GM21390 (cell line): Measurements from ENCODE around the gene AXIN1.
"Not testable (repeated sequence)": the region's sequence is repeated elsewhere in the genome, so short reads cannot be mapped to it uniquely, and the experiment has no call there.

Experiments used
- ATAC-seq: cut with Tn5 transposase; IDR thresholded peaks from one replicate; pipeline ENCODE4 v1.9.1; 2021; ENCODE audit not compliant: unreplicated experiment

Gene AXIN1

DNA sequence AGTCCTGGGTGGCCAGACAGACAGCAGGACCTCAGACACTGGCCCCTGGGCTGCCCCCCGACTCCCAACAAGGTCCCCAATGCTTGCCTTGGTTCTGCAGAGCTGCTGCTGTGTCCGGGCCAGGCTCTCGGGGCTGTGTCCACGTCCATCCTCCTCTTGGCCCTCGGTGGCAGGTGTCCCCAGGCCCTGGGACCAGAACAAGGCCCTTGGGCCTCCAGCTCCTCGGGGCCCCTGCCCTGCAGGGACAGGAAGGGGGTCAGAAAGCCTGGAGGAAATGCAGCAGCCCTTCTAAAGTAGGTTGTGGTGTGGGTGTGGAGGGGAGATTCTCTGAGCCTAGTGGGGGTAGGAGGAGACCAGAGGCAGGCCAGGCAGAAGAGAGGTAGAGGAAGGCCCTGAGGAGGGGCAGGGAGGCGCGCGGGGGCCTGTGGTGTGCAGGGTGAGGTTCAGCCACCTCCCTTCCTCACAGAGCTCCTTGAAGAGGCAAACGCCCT lies 2.5 kb upstream of the AXIN1 start:
- no peak for ATAC-seq

DNA sequence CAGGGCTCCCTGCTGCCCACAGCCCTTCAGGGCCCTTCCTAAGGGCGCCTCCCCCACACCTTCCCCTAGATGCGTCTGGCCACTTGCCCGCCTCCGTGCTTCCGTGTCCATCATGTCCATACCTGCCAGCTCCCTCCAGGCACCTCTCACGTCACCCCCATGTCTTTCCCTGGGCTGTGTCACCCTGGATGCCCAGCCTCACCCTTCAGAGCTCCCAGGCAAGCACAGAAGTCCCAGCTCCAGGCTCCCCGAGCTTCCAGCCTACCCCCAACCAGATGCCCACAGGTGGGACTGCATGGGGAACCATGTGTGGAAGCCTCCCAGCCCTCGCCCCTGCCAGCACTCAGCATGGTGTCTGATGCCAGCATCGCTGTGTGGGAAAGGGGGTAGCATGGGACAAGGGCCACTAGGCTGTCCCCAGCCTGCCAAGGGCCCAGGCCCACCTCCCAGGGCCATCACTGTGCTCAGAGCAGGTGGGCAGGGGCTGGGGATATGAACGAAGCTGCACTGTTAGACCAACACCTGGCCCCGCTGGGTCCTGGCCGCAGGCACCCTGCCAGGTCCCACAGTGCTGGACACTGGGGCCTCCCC lies 1.9 kb upstream of the AXIN1 start:
- ATAC-seq, result no peak

DNA sequence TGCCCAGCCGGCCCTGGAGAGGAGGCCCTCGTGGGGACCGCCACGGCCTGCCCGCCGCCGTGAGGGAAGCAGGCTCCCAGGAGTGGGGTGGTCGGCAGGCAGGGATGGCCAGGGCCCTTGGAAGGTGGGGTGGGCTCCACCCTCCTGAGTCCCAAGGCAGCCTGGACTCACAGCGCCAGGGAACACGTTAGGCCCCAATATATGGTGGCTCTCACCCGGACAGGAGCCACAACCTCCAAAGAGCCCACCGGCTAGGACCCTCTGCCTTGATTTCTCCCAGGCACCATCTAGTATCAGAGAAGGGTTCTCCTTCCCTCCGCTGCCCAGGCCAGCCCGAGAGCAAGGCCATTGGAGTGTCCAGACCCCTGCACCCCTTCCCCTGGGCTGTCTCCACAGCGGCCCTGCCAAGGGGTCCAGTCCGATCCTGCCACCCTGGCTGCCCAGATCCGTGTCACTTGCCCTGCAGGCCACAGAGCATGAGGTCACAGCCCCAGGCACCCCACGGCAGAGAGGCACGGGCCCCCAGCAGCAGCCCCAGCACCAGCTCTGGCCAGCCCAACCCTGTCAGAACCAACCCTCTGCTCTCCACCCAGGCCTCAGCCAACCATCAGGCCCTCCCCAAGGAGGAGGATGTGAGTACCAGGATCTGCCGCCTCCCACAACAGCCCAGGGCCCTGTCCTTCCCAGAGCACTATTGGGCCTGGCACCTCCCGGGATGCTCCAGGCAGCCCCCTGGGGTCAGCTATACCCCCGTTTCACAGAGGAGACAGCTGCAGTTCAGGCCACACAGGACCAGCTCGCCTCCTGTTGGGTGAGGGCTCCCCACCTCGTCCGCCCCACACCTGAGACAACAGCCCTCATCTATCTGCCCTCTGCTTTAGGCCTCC lies 1.1 kb upstream of the AXIN1 start:
- ATAC-seq, result no peak

DNA sequence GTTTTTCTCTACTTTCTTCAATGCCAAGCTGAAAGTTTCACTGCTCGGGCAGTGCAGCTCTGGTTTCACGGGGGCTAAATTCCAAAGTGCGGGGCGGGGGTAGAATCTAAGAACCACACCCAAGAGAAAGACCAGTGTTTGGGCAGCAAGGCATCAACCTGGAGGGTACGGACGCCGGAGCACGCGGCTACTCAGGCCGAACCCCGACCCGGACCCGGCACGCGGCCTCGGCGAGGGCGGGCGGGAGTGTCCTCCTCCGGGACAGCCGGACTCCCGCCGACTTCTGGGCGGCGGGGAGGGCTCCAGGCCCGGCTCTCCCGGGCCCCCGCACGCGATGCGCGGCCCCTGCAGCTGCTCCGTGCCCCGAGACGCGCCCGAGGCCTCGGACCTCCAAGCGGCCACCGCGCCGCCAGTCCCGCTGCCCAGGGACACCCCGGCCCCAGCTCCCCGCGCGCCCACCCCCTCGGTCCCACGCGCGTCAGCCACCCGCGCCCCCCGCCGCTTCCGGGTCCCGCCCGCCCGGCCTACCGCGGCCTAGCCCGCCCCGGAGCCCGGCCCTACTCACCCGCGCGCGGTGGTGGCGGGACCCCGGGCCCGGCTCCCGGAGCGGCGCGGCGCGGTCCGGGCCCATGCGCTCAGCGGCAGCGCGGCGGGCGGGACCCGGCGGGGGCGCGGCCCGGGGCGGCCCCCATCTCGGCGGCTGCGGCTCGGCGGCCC lies 561 bp downstream of the AXIN1 start:
- peak; percentile 23 for ATAC-seq

DNA sequence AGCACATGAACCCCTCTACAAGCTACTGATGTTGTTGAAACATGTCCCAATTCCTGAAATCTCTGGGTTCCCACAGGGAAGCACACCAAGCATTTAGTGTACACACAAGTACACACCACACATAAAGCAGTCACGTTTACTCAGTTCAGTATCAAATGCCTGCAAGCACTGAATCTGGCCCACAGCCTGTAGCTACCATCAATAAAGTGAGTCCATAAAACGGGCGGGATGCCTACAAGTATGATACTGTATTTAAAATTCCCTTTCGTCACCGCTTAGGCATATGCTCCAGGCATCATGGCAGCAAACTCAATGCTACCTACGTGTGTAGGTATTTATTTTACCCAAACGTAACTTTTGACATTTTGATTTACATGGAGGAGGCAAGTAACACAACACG lies 2.3 kb downstream of the AXIN1 start:
- no peak for ATAC-seq

DNA sequence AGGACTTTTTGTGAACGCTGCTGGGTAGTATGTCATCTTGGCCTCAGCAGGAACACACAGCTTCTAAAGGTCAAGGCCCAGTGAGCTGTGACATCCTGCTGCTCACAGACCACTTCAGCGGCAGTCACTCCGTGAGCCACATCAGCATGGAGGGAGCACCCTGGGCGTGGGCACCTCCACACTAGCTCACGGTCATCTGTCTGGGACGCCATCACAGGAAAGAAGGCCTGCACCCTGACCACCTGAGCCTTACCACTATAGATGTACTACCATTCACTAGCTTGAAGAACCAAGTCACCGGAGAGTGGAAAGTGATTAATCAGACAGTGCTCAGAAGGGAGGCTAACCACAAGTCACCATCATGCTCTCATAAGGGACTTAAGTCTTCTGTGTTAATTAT lies 3.3 kb downstream of the AXIN1 start:
- ATAC-seq, result no peak

DNA sequence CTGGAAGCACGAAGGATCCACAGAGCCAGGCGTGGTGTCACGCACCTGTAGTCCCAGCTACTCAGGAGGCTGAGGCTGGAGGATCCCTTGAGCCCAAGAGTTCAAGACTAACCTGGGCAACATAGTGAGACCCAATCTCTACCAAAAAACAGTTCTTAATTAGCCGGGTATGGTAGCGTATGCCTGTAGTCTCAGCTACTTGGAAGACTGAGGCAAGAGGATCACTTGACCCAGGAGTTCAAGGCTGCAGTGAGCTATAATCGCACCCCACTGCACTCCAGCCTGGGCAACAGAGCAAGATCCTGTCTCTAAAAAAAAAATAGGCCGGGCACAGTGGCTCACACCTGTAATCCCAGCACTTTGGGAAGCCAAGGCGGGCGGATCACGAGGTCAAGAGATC lies 4.0 kb downstream of the AXIN1 start:
- not testable (repeated sequence) for ATAC-seq

DNA sequence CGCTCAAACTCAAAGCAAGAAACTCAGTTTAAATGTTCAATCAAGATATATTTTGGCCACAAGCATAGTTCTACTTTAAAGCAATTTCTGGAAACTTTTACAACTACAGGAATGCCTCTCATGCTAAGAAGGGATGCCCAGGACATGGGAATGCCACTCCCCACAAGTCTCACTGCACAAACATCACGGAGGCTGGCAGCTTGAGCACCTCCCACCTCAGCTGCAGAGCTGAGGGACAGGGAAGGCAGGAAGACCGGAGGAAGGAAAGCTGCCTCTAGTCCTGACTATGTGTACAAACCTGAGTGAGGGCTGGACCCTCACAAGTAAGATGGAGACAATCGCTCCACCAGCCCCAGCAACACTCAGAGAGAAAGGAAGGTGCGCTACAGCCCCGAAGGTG lies 5.3 kb downstream of the AXIN1 start:
- no peak for ATAC-seq

DNA sequence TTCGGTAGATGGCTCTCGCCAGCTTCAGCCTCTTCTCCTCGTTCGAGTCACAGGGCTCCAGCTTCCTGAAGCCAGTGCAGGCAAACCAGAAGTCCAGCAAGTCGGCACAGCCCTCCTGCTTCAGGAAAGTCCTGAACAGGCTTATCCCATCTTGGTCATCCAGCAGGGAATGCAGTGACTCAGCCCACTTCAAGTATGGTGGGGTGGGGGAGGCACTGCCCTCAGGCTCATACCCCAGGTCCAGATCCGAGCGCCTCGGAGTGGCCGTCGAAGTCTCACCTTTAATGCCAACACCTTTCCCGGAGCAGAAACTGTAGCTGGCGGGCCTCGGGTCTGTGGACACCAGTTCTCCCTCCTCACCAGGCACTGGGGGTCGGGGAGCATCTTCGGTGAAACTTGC lies 5.9 kb downstream of the AXIN1 start:
- no peak for ATAC-seq

DNA sequence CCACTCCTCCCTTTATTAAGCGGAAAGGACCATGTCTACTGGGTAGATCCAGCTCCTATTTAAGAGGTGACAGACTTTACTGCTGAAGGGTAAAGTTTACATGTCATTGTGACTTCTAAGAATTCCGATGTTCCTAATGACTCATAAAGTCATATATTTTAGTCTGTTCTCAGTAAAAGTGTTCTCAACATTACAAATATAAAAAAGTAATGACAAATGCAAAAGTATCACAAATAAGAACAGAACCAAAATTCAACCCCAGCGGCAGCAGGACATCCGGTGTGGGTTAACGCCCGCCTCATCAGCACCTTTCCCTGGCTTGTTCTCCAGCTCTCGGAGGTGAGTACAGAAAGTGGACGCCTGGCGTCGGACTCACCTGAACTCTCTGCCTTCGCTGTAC lies 6.8 kb downstream of the AXIN1 start:
- ATAC-seq, result no peak

DNA sequence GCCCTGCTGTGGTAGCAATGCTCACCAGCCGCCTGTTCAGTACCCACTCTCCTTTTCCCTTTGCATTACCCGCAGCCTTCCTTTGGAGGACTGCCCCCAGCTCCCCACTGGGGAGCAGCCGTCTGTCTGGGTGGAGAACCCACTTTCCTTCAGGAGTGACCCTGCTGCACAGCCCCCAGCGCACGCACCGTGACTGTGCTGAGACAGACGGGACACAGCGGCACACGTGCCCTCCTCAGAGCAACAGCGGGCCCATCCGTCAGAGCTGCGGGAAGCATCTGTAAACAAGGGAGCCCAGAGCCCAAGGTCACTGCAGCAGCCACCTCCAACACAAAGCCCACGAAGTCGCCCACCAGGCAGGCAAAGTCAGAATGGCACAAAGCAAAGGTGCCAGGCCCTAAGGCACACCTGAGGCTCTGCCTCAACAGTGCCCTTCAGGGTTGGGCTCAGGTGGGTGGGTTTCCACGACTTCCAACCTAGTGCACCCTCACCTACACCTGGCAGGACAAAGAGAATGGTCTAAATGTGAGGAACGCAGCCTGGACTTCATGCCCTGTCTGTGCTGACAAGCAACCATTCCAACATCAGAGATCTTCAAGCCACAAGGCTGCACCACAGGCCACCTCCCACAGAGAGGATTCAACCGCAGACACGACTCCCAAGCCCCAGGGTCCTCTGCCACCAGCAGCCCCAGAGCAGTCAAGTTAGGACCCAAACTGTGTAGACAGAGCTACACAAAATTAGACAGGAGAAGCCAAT lies 9.9 kb downstream of the AXIN1 start:
- no peak for ATAC-seq

DNA sequence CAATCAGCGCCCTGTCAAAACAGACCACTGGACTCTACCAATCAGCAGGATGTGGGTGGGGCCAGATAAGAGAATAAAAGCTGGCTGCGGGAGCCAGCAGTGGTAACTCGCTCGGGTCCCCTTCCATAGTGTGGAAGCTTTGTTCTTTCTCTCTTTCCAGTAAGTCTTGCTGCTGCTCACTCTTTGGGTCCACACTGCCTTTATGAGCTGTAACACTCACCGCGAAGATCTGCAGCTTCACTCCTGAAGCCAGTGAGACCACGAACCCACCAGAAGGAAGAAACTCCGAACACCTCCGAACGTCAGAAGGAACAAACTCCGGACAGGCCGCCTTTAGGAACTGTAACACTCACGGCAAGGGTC lies 10.6 kb downstream of the AXIN1 start:
- not testable (repeated sequence) for ATAC-seq

DNA sequence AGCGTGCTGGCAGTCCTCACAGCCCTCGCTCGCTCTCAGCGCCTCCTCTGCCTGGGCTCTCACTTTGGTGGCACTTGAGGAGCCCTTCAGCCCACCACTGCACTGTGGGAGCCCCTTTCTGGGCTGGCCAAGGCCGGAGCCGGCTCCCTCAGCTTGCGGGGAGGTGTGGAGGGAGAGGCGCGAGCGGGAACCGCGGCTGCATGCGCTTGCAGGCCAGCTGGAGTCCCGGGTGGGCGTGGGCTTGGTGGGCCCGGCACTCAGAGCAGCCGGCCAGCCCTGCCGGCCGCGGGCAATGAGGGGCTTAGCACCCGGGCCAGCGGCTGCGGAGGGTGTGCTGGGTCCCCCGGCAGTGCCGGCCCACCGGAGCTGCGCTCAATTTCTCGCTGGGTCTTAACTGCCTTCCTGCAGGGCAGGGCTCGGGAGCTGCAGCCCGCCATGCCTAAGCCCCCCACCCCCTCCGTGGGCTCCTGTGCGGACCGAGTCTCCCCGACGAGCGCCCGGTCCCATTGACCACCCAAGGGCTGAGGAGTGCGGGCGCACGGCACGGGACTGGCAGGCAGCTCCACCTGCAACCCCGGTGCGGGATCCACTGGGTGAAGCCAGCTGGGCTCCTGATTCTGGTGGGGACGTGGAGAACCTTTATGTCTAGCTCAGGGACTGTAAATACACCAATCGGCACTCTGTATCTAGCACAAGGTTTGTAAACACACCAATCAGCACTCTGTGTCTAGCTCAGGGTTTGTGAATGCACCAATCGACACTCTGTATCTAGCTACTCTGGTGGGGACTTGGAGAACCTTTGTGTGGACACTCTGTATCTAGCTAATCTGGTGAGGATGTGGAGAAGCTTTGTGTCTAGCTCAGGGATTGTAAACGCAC lies 11.2 kb downstream of the AXIN1 start:
- not testable (repeated sequence) for ATAC-seq

DNA sequence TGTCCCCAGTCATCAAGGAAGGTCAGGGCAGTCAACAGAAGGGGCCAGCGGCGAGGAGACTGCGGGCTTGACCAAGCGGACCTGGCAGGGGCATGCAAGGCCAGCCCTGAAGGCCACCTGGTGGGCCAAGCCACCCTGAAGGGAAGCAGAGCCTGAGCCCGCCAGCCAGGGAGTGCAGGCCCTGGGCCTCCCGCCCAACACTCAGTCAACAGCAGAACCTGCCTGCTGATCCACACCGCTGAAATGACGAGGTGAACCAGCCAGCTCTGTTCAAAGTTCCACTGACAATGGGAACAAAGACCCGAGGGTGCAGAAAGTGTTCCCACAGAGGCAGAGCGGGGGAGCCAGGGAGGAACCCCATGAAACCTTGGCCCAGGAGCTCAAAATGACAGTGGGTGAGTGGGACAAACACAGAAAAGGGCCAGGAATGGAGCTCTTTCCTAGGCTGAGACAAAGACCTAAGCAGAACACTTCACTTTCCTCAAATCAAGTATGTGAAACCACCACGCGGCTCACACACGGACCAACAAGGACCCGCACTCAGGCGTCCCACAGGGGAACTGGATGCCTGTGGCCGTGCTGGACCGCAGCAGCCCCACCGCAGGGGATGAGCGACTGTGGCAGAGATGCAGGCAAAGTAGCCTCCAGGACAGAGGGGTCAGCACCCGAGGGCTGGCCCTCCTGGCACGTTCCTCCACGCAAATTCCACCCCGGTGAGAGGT lies 12.0 kb downstream of the AXIN1 start:
- no peak for ATAC-seq

DNA sequence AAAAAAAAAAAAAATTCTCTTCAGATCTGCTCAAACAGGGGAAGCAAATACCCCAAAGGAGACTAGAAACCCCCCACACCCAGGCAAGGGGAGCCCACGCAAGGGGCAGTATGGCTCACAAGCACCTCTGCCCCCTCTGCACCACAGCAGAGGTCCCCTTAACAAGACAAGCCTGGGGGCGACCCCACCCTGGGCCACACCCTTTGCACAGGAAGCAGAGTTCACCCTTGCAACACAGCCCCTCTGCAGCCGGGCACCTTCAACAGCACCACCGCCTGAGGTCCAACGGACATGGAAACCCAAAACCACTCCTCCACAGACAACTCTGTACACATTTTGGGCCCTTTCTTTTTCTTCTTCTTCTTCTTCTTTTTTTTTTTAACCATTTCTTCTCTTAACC lies 12.8 kb downstream of the AXIN1 start:
- no peak for ATAC-seq

DNA sequence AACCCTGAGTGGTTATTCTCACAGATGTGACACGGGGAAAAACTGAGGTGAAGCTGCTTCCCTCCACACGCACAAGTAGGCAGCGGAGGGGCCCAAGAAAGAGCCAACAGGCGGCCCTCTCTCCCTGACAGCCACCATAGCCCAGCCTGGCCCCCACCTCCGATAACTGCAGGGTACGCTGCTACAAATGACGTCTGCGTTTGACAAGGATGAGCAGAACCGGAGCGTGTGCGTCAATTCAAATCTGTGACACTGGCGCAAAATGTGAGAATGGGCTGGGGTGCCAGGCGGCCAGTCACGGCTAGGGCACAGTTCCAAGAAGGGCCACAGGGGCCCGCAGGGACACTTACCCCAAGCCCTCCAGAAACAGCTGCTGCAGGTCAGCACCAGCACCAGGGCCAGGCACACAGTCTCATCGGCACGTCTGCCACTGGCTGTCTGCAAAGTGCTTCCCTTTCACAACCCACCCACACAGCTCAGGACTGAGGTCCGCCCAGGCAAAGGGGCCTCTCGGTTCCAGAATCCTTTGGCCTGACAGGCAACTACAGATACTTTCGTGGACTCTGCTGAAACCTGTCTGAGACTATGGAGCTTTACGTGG lies 14.4 kb downstream of the AXIN1 start:
- no peak for ATAC-seq

DNA sequence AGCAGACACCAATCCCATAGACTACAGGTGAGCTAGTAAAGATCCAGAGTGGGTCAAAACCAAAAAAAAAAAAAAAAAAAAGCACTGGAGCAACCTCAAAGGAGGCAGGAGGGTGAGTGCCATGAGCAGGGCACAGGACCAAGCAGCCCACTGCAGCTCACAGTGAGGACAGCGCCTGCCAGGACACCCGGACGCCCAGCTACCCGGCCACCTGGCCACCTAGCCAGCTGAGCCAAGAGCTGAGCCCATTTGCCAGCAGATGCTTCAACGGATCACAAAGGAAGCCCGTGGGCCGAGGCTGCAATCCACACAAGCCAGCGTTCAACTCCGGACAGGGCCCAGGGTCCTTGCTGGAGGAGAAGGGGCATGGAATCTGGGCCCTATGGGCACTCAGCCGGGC lies 15.1 kb downstream of the AXIN1 start:
- ATAC-seq, result no peak

DNA sequence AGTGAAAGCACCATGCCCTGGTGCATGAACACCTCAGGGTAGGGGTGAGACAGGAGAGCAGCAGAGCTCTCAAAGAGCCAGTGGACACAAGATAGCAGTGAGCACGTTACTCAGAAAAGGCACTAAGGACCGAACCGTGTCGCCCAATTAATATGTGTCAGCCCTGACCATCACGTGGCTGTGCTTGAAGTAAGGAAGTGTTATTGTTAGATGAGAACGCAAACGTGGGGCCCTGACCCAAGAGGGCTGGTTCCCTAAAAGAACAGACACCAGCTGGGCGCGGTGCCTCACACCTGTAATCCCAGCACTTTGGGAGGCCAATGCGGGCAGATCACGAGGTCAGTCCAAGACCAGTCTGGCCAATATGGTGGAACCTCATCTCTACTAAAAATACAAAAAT lies 16.3 kb downstream of the AXIN1 start:
- no peak for ATAC-seq
